ENCODE results near the gene TRAPPC3L. TPM values are rescaled to one million over a fixed set of nuclear protein-coding genes. Genes with fewer than 3 reads are reported as not detected.

The TRAPPC3L gene
- total and polyA plus RNA-seq, 5 donors from 2014 or later = 0.37 TPM; not detected in 4

DNA sequence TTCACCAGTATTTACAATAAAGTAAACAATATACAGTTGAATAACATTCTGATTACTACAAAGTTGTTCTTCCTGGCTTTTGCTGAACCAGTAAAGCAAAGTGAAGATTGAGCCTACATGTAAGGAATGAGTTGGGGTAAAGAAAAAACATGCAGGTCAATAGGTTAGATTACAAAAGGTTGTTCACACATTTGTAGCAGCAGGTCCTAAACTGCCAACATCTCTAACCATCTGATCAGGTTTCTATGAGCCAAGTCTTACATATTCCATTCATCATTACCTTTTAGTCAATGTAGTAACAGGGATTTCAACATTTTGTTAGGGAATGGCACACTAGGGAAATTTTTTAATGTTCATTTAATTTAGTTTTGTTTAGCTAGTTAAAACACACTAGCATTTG lies 93.6 kb downstream of the TRAPPC3L start:
- H3K27ac ChIP-seq (ENCODE audit: insufficient read depth, low read length, poor library complexity, severe bottlenecking) = no peak overlapping the region
- H3K27me3 Mint-ChIP-seq = peaks cover 6% of the 10 kb centered on the region
- no peak for DNase-seq
- H3K9me3 Mint-ChIP-seq = peaks cover 0 to 4% (median 0%) of the 10 kb centered on the region in 7 donors
- H3K27ac Mint-ChIP-seq = no peak overlapping the region
- H3K9me3 ChIP-seq (ENCODE audit: control insufficient read depth in 2 of 2, low read length in 2 of 2) = no peaks in the 10 kb centered on the region
- peaks cover 0 to 4% (median 1%) of the 10 kb centered on the region in 4 donors for H3K4me1 Mint-ChIP-seq
- no peak overlapping the region for H3K4me3 ChIP-seq (ENCODE audit: low read depth, low read length)
- no peak for ATAC-seq (ENCODE audit: low read depth in 2 of 2)
- peaks cover 14% of the 10 kb centered on the region for H3K27me3 ChIP-seq (ENCODE audit: control insufficient read depth, insufficient read depth, low read length)
- no peaks in the 10 kb centered on the region for H3K4me1 ChIP-seq (ENCODE audit: control insufficient read depth, insufficient read depth, low read length, poor library complexity, severe bottlenecking)
- no peak overlapping the region for H3K4me3 Mint-ChIP-seq
- H3K36me3 ChIP-seq (ENCODE audit: control insufficient read depth, insufficient read depth, low read length) = no peaks in the 10 kb centered on the region
- no peaks in the 10 kb centered on the region for H3K36me3 Mint-ChIP-seq

DNA sequence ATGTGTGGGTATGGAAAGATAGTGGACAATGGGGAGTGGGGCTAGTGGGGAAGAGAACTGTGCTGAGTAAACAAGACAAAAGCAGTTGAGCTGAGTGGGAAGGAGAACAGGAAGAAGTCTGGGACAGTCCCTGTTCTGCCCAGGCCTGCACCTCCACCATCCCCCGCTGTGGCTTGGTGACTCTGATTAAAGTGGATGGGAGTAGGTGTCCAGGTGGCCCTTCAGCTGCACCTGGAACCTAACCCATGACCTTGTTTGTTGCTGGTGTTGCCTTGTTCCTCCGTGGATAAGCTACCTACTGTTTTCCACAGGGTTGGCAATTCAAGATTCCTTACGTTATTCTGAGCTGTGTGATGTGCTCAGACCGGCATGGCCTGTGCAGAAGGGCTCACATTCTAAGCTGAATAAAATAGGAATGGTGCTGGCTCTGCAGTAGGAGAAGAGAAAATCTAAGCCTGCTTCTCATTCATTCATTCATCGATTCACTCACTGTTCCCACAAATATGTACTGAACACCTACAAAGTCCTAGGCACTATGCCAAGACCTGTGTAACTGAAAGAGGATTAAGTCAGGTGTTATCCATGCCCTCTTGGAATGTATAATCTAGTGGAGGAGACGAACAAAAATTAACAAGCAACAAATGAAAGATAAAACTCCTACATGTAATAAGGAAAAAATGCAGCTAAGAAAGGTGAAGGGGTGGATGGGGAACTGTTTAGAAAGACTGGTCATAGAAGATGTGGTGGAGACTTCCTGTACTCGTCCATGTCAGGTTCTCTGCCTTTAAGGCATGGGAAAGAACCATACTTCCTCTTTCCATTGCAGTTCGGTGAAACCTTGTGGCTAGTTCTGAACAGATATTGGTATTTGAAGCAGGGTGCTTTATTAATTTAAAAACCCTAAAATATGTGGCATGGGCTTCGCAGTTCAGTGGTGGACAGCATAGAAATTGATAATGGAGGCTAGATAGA lies 94.4 kb downstream of the TRAPPC3L start:
- no peak overlapping the region for H3K4me3 ChIP-seq (ENCODE audit: low read depth, low read length)
- no peaks in the 10 kb centered on the region for H3K9me3 ChIP-seq (ENCODE audit: control insufficient read depth in 2 of 2, low read length in 2 of 2)
- Mint-ChIP-seq H3K4me3 (no peak overlapping the region), H3K36me3 (no peaks in the 10 kb centered on the region), H3K27me3 (peaks cover 6% of the 10 kb centered on the region), H3K27ac (no peak overlapping the region), H3K9me3 (peaks cover 0 to 4% (median 0%) of the 10 kb centered on the region in 7 donors), H3K4me1 (peaks cover 0 to 4% (median 1%) of the 10 kb centered on the region in 4 donors)
- H3K36me3 ChIP-seq (ENCODE audit: control insufficient read depth, insufficient read depth, low read length) = no peaks in the 10 kb centered on the region
- peaks cover 14% of the 10 kb centered on the region for H3K27me3 ChIP-seq (ENCODE audit: control insufficient read depth, insufficient read depth, low read length)
- H3K4me1 ChIP-seq (ENCODE audit: control insufficient read depth, insufficient read depth, low read length, poor library complexity, severe bottlenecking) = no peaks in the 10 kb centered on the region
- DNase-seq = no peak
- H3K27ac ChIP-seq (ENCODE audit: insufficient read depth, low read length, poor library complexity, severe bottlenecking) = no peak overlapping the region
- ATAC-seq (ENCODE audit: low read depth in 2 of 2) = no peak

DNA sequence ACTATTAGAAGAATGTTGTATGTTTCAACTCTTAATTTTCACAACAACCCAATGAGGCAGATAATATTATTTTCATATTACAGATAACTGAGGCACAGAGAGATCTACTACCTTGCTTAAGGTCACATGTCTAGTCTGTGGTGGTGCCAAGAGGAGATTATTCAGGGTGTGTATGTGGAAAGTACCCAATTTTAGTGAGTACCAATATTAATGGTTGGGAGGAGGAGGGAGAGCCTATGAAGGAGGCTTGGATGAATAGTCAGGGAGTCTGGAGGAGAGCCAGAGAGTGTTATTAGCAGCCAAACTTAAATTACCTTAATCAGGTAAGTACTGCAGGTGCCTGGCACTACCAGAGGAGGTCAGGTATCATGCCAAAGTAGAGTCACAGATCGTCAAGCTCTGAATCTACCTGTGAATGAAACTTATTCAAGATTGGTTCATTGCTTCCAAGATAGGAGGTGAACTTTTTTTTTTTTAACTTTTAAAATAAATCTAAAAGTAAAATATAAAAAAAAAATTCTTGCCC lies 95.2 kb downstream of the TRAPPC3L start:
- ATAC-seq (ENCODE audit: low read depth in 2 of 2) (no peak), DNase-seq (no peak)
- H3K4me3 Mint-ChIP-seq = no peak overlapping the region
- Histone ChIP-seq H3K4me3 (ENCODE audit: low read depth, low read length) (no peak overlapping the region), H3K27me3 (ENCODE audit: control insufficient read depth, insufficient read depth, low read length) (peaks cover 10% of the 10 kb centered on the region), H3K4me1 (ENCODE audit: control insufficient read depth, insufficient read depth, low read length, poor library complexity, severe bottlenecking) (no peaks in the 10 kb centered on the region), H3K36me3 (ENCODE audit: control insufficient read depth, insufficient read depth, low read length) (no peaks in the 10 kb centered on the region), H3K27ac (ENCODE audit: insufficient read depth, low read length, poor library complexity, severe bottlenecking) (no peak overlapping the region), H3K9me3 (ENCODE audit: control insufficient read depth in 2 of 2, low read length in 2 of 2) (no peaks in the 10 kb centered on the region)
- H3K9me3 Mint-ChIP-seq = peaks cover 0 to 1% (median 0%) of the 10 kb centered on the region in 7 donors
- H3K27me3 Mint-ChIP-seq = peaks cover 6% of the 10 kb centered on the region
- H3K36me3 Mint-ChIP-seq = no peaks in the 10 kb centered on the region
- H3K4me1 Mint-ChIP-seq = peaks cover 0 to 4% (median 1%) of the 10 kb centered on the region in 4 donors
- no peak overlapping the region for H3K27ac Mint-ChIP-seq

- DNase-seq (no peak), ATAC-seq (ENCODE audit: low read depth in 2 of 2) (no peak)
- Mint-ChIP-seq H3K27ac (no peak overlapping the region), H3K36me3 (no peaks in the 10 kb centered on the region), H3K4me1 (peaks cover 0 to 4% (median 1%) of the 10 kb centered on the region in 4 donors), H3K27me3 (peaks cover 6% of the 10 kb centered on the region), H3K9me3 (peaks cover 0 to 2% (median 0%) of the 10 kb centered on the region in 7 donors), H3K4me3 (no peak overlapping the region)
- Histone ChIP-seq H3K4me3 (ENCODE audit: low read depth, low read length) (no peak overlapping the region), H3K27ac (ENCODE audit: insufficient read depth, low read length, poor library complexity, severe bottlenecking) (no peak overlapping the region), H3K4me1 (ENCODE audit: control insufficient read depth, insufficient read depth, low read length, poor library complexity, severe bottlenecking) (no peaks in the 10 kb centered on the region), H3K36me3 (ENCODE audit: control insufficient read depth, insufficient read depth, low read length) (no peaks in the 10 kb centered on the region), H3K9me3 (ENCODE audit: control insufficient read depth in 2 of 2, low read length in 2 of 2) (no peaks in the 10 kb centered on the region), H3K27me3 (ENCODE audit: control insufficient read depth, insufficient read depth, low read length) (peaks cover 11% of the 10 kb centered on the region)
Observed at GRCh38 chr6:116449565-116449964, 95.9 kb downstream of the TRAPPC3L start.

DNA sequence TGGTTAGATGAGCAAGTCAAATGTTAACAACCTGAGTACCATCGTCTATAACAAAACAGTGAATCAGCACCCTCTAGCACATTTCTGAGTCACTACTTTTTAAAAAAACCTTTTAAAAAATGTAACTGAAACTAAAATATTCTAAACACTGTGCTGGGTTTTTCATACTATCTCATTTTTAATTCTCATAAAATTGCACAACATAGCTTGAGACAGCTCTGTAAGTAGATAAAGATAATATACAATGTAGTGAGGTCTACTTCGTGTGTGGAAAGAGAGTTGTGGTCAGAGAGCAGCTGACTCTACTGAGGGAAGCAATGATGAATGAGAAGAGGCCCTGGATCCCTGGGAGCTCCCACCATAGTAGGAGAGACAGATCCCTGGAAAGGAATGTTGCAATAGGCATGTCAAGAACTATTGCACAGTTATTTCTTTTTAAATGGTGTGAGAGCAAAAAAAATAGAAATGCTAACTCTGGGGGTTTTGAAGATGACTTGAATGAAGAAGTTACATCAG lies 97.9 kb downstream of the TRAPPC3L start:
- Histone ChIP-seq H3K36me3 (ENCODE audit: control insufficient read depth, insufficient read depth, low read length) (no peaks in the 10 kb centered on the region), H3K27ac (ENCODE audit: insufficient read depth, low read length, poor library complexity, severe bottlenecking) (no peak overlapping the region), H3K9me3 (ENCODE audit: control insufficient read depth in 2 of 2, low read length in 2 of 2) (no peaks in the 10 kb centered on the region), H3K4me3 (ENCODE audit: low read depth, low read length) (no peak overlapping the region), H3K4me1 (ENCODE audit: control insufficient read depth, insufficient read depth, low read length, poor library complexity, severe bottlenecking) (no peaks in the 10 kb centered on the region), H3K27me3 (ENCODE audit: control insufficient read depth, insufficient read depth, low read length) (peaks cover 13% of the 10 kb centered on the region)
- Mint-ChIP-seq H3K36me3 (no peaks in the 10 kb centered on the region), H3K27me3 (no peaks in the 10 kb centered on the region), H3K4me3 (no peak overlapping the region), H3K27ac (no peak overlapping the region), H3K9me3 (peaks cover 0 to 2% (median 0%) of the 10 kb centered on the region in 7 donors), H3K4me1 (peaks cover 0 to 4% (median 1%) of the 10 kb centered on the region in 4 donors)
- DNase-seq (no peak), ATAC-seq (ENCODE audit: low read depth in 2 of 2) (no peak)

DNA sequence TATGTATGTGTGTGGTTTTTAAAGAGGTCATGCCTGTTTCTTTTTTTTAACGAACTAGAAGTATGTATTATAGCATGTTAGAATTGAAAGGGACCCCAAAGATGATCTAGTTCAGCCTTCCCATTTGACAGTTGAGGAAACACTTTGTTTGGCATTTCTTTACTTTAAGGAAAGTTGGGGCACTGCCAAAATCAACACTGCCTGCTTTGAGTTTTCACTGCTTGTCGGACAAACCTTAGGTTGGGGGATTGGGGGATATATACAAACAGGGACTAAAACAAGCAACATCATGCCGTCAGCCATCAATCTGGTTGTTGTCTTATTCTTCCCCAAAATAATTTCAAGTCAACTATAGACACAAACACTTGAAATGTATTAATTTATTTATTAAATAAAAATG lies 98.4 kb downstream of the TRAPPC3L start:
- peaks cover 13% of the 10 kb centered on the region for H3K27me3 ChIP-seq (ENCODE audit: control insufficient read depth, insufficient read depth, low read length)
- no peak for ATAC-seq (ENCODE audit: low read depth in 2 of 2)
- no peak for DNase-seq
- Mint-ChIP-seq H3K27ac (no peak overlapping the region), H3K9me3 (peaks cover 0 to 2% (median 0%) of the 10 kb centered on the region in 7 donors), H3K27me3 (no peaks in the 10 kb centered on the region), H3K4me1 (peaks cover 0 to 4% (median 1%) of the 10 kb centered on the region in 4 donors), H3K36me3 (no peaks in the 10 kb centered on the region), H3K4me3 (no peak overlapping the region)
- H3K4me1 ChIP-seq (ENCODE audit: control insufficient read depth, insufficient read depth, low read length, poor library complexity, severe bottlenecking) = no peaks in the 10 kb centered on the region
- no peak overlapping the region for H3K27ac ChIP-seq (ENCODE audit: insufficient read depth, low read length, poor library complexity, severe bottlenecking)
- no peaks in the 10 kb centered on the region for H3K9me3 ChIP-seq (ENCODE audit: control insufficient read depth in 2 of 2, low read length in 2 of 2)
- H3K36me3 ChIP-seq (ENCODE audit: control insufficient read depth, insufficient read depth, low read length) = no peaks in the 10 kb centered on the region
- H3K4me3 ChIP-seq (ENCODE audit: low read depth, low read length) = no peak overlapping the region

GRCh38 chr6:116446399-116446798 lies 99.1 kb downstream of the TRAPPC3L start:
- Mint-ChIP-seq H3K9me3 (peaks cover 0 to 2% (median 0%) of the 10 kb centered on the region in 7 donors), H3K4me3 (no peak overlapping the region), H3K36me3 (no peaks in the 10 kb centered on the region), H3K4me1 (peaks cover 0 to 4% (median under 1%) of the 10 kb centered on the region in 4 donors), H3K27ac (no peak overlapping the region), H3K27me3 (peaks cover 4% of the 10 kb centered on the region)
- no peak overlapping the region for H3K4me3 ChIP-seq (ENCODE audit: low read depth, low read length)
- no peaks in the 10 kb centered on the region for H3K4me1 ChIP-seq (ENCODE audit: control insufficient read depth, insufficient read depth, low read length, poor library complexity, severe bottlenecking)
- no peaks in the 10 kb centered on the region for H3K9me3 ChIP-seq (ENCODE audit: control insufficient read depth in 2 of 2, low read length in 2 of 2)
- no peaks in the 10 kb centered on the region for H3K36me3 ChIP-seq (ENCODE audit: control insufficient read depth, insufficient read depth, low read length)
- H3K27me3 ChIP-seq (ENCODE audit: control insufficient read depth, insufficient read depth, low read length) = peaks cover 12% of the 10 kb centered on the region
- peak in 1 of 2 donors; percentile 26 for ATAC-seq (ENCODE audit: low read depth in 2 of 2)
- H3K27ac ChIP-seq (ENCODE audit: insufficient read depth, low read length, poor library complexity, severe bottlenecking) = no peak overlapping the region
- DNase-seq = no peak

Measured in CD4-positive, CD25-positive, alpha-beta regulatory T cell (primary cell).